IgD-negative memory B cell (primary cell): ENCODE data around the gene IFT80. TPM values are rescaled to one million over a fixed set of nuclear protein-coding genes. Genes with fewer than 3 reads are reported as not detected.

ENCODE experiments used
- H3K27ac Mint-ChIP-seq, 3 donors: one replicate each; pipeline ENCODE4 v1.8.0; 2020 to 2022; ENCODE audit warnings: mild to moderate bottlenecking in 3 of 3, mixed read lengths in 3 of 3, moderate library complexity in 1 of 3
- H3K27me3 Mint-ChIP-seq: one replicate; pipeline ENCODE4 v1.8.0; 2021; ENCODE audit warnings: mixed read lengths
- H3K36me3 Mint-ChIP-seq: one replicate; pipeline ENCODE4 v1.8.0; 2020; ENCODE audit warnings: mild to moderate bottlenecking, mixed read lengths
- H3K4me1 Mint-ChIP-seq, 3 donors: one replicate each; pipeline ENCODE4 v1.8.0; 2020 to 2022; ENCODE audit warnings: mixed read lengths in 3 of 3, mild to moderate bottlenecking in 1 of 3
- H3K4me3 Mint-ChIP-seq, 4 donors: one replicate each; pipeline ENCODE4 v1.8.0; 2020 to 2022; ENCODE audit warnings: mild to moderate bottlenecking in 4 of 4, mixed read lengths in 4 of 4, moderate library complexity in 3 of 4
- H3K9me3 Mint-ChIP-seq, 3 donors: one replicate each; pipeline ENCODE4 v1.8.0; 2020 to 2021; ENCODE audit warnings: mixed read lengths in 3 of 3, mild to moderate bottlenecking in 1 of 3
- polyA plus RNA-seq: library from polyadenylated mRNA; unstranded; fragments of 300-500 nt; fragmentation: Illumina TruSeq; gene quantifications from one replicate; pipeline ENCODE4 v1.2.3, GENCODE V29; 2021

The IFT80 gene
- polyA plus RNA-seq = 3.8 TPM

DNA sequence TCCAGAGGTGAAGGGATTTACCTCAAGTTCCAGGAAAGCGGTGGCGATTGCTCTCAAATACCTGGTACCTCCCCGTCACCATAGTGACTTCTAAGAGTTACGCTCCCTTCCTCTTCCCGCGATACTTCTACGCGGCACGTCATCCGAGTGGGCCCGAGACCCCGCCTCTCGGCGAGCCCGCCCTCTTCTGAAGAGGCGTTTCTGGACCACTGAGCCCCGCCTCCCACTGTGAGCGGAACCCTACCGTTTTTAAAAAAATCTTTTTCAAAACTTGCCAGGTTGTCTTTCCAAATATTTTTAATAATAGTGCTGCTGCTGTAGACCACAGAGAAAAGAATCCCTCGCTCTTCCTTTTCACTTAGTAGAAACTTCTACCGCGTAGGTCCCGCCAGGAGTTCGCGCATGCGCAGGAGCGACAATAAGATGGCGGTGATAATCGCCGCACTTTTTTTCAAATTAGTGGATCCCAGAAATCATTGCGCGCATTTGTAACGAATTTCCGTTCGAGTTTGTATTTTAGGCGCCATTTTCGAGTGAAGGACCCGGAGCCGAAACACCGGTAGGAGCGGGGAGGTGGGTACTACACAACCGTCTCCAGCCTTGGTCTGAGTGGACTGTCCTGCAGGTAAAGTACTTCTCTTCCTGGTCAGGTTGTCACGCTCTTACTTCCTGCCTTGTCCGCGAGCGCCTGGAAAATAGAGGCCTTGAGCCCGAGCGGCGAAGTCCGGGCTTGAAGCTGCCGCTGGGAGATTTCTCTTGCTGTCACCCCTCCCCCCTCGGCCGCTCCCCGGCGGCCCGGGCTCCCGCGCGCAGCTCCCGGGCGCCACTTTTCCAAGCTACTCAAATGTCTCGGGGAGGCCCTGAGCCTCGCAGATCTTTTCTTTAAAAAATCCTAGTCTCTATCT is at the start of gene IFT80, which contains the start of gene SMC4:
Gene IFT80, minus strand, starts transcription at position 101 of the 905 bp plus-strand sequence. CDS start 14,625 bp downstream, outside the sequence.
Gene SMC4, plus strand, starts transcription at position 526 of the 905 bp plus-strand sequence. CDS start 1,177 bp downstream, outside the sequence.
- peak within 1 kb of the TSS; percentile 95 to 99 (median 98) for H3K4me3 Mint-ChIP-seq
- H3K9me3 Mint-ChIP-seq = peaks cover 0 to 5% (median 0%) of the 10 kb centered on the region in 3 donors
- H3K27ac Mint-ChIP-seq = peak within 1 kb of the TSS; percentile 99 to 100 (median 99)
- H3K4me1 Mint-ChIP-seq = peaks cover 17 to 33% (median 32%) of the 10 kb centered on the region in 3 donors
- peaks cover 4% of the 10 kb centered on the region for H3K36me3 Mint-ChIP-seq
- peaks cover 4% of the 10 kb centered on the region for H3K27me3 Mint-ChIP-seq

GRCh38 chr3:160447544-160447943 is 48.5 kb upstream of the IFT80 start:
- H3K36me3 Mint-ChIP-seq = peaks cover 12% of the 10 kb centered on the region
- H3K27ac Mint-ChIP-seq = no peak overlapping the region
- no peaks in the 10 kb centered on the region for H3K9me3 Mint-ChIP-seq
- H3K4me1 Mint-ChIP-seq = peaks cover 25 to 28% (median 25%) of the 10 kb centered on the region in 3 donors
- H3K4me3 Mint-ChIP-seq = no peak overlapping the region
- no peaks in the 10 kb centered on the region for H3K27me3 Mint-ChIP-seq

- Mint-ChIP-seq H3K36me3 (peaks cover 14% of the 10 kb centered on the region), H3K27ac (no peak overlapping the region), H3K4me1 (peaks cover 25 to 31% (median 28%) of the 10 kb centered on the region in 3 donors), H3K9me3 (no peaks in the 10 kb centered on the region), H3K4me3 (peak overlapping the region in 1 of 4 donors; percentile 33), H3K27me3 (no peaks in the 10 kb centered on the region)
Observed at GRCh38 chr3:160446522-160447056, 47.6 kb upstream of the IFT80 start.

GRCh38 chr3:160445854-160446253 is 46.8 kb upstream of the IFT80 start:
- no peaks in the 10 kb centered on the region for H3K27me3 Mint-ChIP-seq
- H3K4me1 Mint-ChIP-seq = peaks cover 25 to 31% (median 28%) of the 10 kb centered on the region in 3 donors
- H3K4me3 Mint-ChIP-seq = peak overlapping the region in 1 of 4 donors; percentile 45
- no peaks in the 10 kb centered on the region for H3K9me3 Mint-ChIP-seq
- H3K36me3 Mint-ChIP-seq = peaks cover 14% of the 10 kb centered on the region
- H3K27ac Mint-ChIP-seq = no peak overlapping the region

GRCh38 chr3:160444411-160444810 is 45.4 kb upstream of the IFT80 start:
- H3K4me1 Mint-ChIP-seq = peaks cover 20 to 30% (median 21%) of the 10 kb centered on the region in 3 donors
- H3K36me3 Mint-ChIP-seq = peaks cover 16% of the 10 kb centered on the region
- peaks cover 0 to 3% (median 1%) of the 10 kb centered on the region in 3 donors for H3K9me3 Mint-ChIP-seq
- H3K4me3 Mint-ChIP-seq = peak overlapping the region in 1 of 4 donors; percentile 32
- no peak overlapping the region for H3K27ac Mint-ChIP-seq
- H3K27me3 Mint-ChIP-seq = no peaks in the 10 kb centered on the region

DNA sequence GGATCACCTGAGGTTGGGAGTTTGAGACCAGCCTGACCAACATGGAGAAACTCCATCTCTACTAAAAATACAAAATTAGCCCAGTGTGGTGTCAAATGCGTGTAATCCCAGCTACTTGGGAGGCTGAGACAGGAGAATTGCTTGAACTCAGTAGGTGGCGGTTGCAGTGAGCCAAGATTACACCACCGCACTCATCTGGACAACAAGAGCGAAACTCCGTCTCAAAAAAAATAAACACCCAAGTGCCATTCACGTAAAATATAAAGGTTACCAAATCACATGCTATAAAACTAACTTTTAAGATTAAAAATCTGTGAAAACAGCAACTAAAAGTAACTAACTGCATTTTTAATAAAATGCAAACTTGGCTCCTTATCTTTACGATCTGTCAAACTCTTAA is 41.7 kb upstream of the IFT80 start:
- Mint-ChIP-seq H3K9me3 (peaks cover 0 to 3% (median 1%) of the 10 kb centered on the region in 3 donors), H3K4me3 (no peak overlapping the region), H3K27ac (no peak overlapping the region), H3K36me3 (peaks cover 16% of the 10 kb centered on the region), H3K4me1 (peaks cover 18 to 20% (median 18%) of the 10 kb centered on the region in 3 donors), H3K27me3 (no peaks in the 10 kb centered on the region)

DNA sequence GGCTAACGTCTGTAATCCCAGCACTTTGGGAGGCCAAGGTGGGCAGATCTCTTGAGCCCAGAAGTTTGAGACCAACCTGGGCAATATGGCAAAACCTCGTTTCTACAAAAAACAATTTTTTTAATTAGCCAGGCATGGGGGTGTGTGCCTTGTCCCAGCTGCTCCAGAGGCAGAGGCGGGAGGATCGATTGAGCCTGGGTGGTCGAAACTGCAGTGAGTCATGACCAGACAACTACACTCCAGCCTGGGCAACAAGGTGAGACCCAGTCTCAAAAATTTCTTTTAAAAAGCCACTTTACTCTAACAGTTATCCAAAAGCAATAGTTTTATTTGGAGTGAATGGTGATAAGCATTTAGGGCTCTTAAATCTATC is 38.0 kb upstream of the IFT80 start:
- H3K27me3 Mint-ChIP-seq = no peaks in the 10 kb centered on the region
- peak overlapping the region in 1 of 3 donors; percentile 50 for H3K27ac Mint-ChIP-seq
- H3K4me1 Mint-ChIP-seq = peaks cover 11 to 18% (median 14%) of the 10 kb centered on the region in 3 donors
- H3K36me3 Mint-ChIP-seq = peaks cover 4% of the 10 kb centered on the region
- no peak overlapping the region for H3K4me3 Mint-ChIP-seq
- peaks cover 0 to 3% (median 1%) of the 10 kb centered on the region in 3 donors for H3K9me3 Mint-ChIP-seq

DNA sequence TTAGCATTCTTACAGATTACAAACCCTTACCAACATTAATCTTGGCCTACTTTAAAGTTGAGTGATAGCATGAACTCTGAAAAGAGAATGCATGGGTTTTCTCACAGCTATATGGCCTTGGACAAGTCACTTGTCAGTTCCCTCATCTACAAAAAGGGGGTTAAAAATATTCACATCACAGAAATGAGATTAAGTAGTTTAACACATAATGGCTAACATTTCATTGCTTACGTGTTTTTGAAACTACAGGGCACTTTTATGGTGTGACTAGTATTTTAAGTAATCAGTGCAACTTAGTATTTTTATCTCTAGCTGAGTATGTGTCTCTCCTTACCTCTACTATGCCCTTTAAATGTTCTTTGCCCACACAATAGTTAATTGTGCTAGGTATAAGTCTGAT is 36.7 kb upstream of the IFT80 start:
- Mint-ChIP-seq H3K9me3 (peaks cover 0 to 3% (median 1%) of the 10 kb centered on the region in 3 donors), H3K36me3 (peaks cover 4% of the 10 kb centered on the region), H3K27ac (peak overlapping the region in 1 of 3 donors; percentile 50), H3K4me3 (peak overlapping the region in 1 of 4 donors; percentile 13), H3K4me1 (peaks cover 11 to 14% (median 13%) of the 10 kb centered on the region in 3 donors), H3K27me3 (no peaks in the 10 kb centered on the region)

DNA sequence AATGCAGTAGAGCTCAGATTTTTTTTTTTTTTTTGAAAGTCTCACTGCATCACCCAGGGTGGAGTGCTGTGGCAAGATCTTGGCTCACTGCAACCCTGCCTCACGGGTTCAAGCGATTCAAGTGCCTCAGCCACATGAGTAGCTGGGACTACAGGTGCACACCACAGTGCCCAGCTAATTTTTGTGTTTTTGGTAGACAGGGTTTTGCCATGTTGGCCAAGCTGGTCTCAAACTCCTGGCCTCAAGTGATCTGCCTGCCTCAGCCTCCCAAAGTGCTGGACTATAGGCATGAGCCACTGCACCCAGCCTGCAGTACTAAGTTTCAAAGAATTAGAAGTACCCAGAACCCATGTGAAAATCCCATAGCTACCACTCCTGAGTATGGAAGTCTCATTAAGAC is 36.1 kb upstream of the IFT80 start:
- H3K27ac Mint-ChIP-seq = no peak overlapping the region

GRCh38 chr3:160434071-160434470 is 35.0 kb upstream of the IFT80 start:
- Mint-ChIP-seq H3K27ac (no peak overlapping the region), H3K27me3 (no peaks in the 10 kb centered on the region), H3K9me3 (no peaks in the 10 kb centered on the region), H3K4me3 (no peak overlapping the region), H3K36me3 (no peaks in the 10 kb centered on the region), H3K4me1 (peaks cover 8 to 13% (median 9%) of the 10 kb centered on the region in 3 donors)

More for the DNA sequence above, 36.1 kb upstream of the IFT80 start:
- no peaks in the 10 kb centered on the region for H3K27me3 Mint-ChIP-seq
- peaks cover 11 to 13% (median 12%) of the 10 kb centered on the region in 3 donors for H3K4me1 Mint-ChIP-seq
- H3K4me3 Mint-ChIP-seq = no peak overlapping the region
- H3K9me3 Mint-ChIP-seq = peaks cover 0 to 3% (median 1%) of the 10 kb centered on the region in 3 donors
- H3K36me3 Mint-ChIP-seq = peaks cover 4% of the 10 kb centered on the region

GRCh38 chr3:160427832-160428424 is 28.9 kb upstream of the IFT80 start:
- Mint-ChIP-seq H3K4me1 (peaks cover 0 to 2% (median 0%) of the 10 kb centered on the region in 3 donors), H3K4me3 (no peak overlapping the region), H3K27me3 (no peaks in the 10 kb centered on the region), H3K27ac (no peak overlapping the region), H3K9me3 (no peaks in the 10 kb centered on the region), H3K36me3 (no peaks in the 10 kb centered on the region)

DNA sequence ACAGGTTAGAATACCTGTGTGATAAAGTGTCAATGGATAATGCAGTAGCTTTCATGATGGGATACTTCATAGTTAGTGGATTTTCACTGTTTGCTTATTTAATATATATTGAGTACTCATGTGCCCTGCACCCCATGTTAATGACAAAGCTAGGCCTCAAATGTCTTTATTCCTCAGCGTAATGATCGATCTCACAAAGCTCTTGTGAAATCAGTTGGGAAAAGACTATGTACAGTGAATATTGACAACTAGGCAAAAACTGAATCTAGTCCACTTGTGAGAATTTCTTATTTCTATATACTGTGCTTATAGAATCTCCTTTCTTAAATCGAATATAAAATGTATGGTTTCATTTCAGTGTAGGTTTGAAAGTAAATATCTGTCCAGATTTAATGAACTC is 18.3 kb upstream of the IFT80 start:
- peaks cover 4% of the 10 kb centered on the region for H3K36me3 Mint-ChIP-seq

GRCh38 chr3:160413613-160414248 is 14.7 kb upstream of the IFT80 start:
- no peaks in the 10 kb centered on the region for H3K9me3 Mint-ChIP-seq
- no peak overlapping the region for H3K27ac Mint-ChIP-seq
- no peak overlapping the region for H3K4me3 Mint-ChIP-seq
- peaks cover 0 to 6% (median 1%) of the 10 kb centered on the region in 3 donors for H3K4me1 Mint-ChIP-seq
- H3K36me3 Mint-ChIP-seq = peaks cover 4% of the 10 kb centered on the region
- H3K27me3 Mint-ChIP-seq = no peaks in the 10 kb centered on the region

More for the DNA sequence above, 18.3 kb upstream of the IFT80 start:
- H3K4me3 Mint-ChIP-seq = no peak overlapping the region
- peaks cover 0 to 6% (median 0%) of the 10 kb centered on the region in 3 donors for H3K4me1 Mint-ChIP-seq
- no peak overlapping the region for H3K27ac Mint-ChIP-seq
- H3K27me3 Mint-ChIP-seq = no peaks in the 10 kb centered on the region
- H3K9me3 Mint-ChIP-seq = no peaks in the 10 kb centered on the region

DNA sequence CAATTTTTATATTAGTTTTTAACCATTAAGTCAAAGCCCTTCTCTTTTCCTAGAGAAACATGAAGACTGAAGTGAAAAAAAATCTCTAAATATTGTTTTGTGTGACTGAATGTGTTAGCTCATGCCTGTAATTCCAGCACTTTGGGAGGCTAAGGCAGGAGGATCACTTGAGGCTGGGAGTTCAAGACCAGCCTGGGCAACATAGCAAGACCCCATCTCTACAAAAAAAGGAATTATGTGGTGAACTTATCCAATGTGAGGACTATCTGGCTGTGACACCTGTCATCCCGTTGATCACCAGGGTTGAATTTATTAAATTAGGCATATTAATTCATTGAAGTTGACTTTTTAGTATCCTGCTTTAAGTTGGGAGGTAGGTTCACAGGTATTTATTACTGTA is 13.5 kb upstream of the IFT80 start:
- peaks cover 1 to 6% (median 2%) of the 10 kb centered on the region in 3 donors for H3K4me1 Mint-ChIP-seq
- no peak overlapping the region for H3K4me3 Mint-ChIP-seq

More for the DNA sequence above, 13.5 kb upstream of the IFT80 start:
- no peaks in the 10 kb centered on the region for H3K27me3 Mint-ChIP-seq
- peaks cover 3% of the 10 kb centered on the region for H3K36me3 Mint-ChIP-seq
- H3K9me3 Mint-ChIP-seq = no peaks in the 10 kb centered on the region
- peak overlapping the region in 1 of 3 donors; percentile 59 for H3K27ac Mint-ChIP-seq
